ENCODE data around the gene PCSK5.
"Not testable (repeated sequence)": the region's sequence is repeated elsewhere in the genome, so short reads cannot be mapped to it uniquely, and the experiment has no call there.

The PCSK5 gene

DNA sequence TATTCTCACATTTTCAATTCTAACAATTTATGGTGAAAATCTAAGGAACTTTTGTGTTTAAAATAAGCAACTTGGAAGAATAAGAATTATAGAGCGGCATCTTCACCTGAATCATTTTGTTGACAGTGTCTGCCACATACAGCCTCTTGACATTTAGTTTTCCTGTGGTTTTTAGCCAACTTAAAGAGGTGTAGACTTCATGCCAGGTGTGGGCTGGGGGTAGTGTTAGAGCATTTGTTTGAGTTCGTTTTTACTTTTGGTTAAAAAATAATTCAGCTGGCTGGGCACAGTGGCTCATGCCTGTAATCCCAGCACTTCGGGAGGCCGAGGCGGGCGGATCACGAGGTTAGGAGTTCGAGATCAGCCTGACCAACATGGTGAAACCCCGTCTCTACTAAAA is 72.8 kb downstream of the PCSK5 start:
- not testable (repeated sequence) for DNase-seq (ENCODE audit: low spot score)

DNA sequence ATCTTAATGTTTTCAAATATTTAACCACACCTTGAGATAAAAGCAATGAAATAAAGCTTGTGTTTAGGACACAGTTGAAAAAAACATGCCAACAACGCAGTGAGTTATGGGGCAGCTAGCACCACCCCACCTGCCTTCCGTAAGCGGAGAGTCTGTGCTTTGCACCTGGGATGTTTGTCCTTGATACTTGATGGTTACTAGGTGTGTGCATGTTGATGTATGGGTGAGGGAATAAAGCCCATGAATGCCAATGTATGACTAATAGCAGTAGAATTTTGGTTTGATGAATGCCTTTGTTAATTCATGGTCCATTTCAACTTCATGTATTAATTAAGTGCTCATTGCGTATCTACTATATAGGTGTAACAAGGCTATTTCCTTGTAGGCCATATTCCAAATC is 74.0 kb downstream of the PCSK5 start:
- DNase-seq (ENCODE audit: low spot score): no peak

DNA sequence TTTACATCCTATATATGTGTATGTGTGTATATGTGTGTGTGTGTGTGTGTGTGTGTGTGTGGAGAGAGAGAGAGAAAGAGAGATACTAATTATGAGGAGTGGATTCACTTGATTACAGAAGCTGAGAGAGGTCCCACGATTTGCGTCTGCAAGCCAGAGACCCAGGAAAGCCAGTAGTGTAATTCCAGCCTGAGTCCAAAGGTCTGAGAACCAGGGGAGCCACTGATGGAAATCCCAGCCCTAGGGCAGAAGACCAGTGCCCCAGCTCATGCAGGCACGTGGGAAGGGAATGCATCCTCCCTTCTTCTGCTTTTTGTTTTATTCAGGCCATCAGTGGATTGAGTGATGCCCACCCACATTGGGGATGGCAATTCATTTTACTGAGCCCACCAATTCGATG is 74.8 kb downstream of the PCSK5 start:
- DNase-seq (ENCODE audit: low spot score): no peak

DNA sequence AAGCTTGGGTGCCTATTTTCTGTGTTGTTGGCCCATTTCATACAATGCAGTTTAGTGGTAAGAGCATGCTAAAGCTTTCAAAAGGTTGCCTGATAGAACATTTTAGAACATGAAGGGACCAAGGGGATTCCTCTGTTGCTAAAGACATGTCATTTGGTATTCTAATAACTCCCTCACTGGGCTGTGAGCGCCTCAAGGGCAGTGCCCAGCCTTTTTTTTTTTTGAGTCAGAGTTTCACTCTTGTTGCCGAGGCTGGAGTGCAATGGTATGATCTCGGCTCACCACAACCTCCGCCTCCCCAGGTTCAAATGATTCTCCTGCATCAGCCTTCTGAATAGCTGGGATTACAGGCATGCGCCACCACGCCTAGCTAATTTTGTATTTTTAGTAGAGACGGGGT is 77.1 kb downstream of the PCSK5 start:
- no peak for DNase-seq (ENCODE audit: low spot score)

DNA sequence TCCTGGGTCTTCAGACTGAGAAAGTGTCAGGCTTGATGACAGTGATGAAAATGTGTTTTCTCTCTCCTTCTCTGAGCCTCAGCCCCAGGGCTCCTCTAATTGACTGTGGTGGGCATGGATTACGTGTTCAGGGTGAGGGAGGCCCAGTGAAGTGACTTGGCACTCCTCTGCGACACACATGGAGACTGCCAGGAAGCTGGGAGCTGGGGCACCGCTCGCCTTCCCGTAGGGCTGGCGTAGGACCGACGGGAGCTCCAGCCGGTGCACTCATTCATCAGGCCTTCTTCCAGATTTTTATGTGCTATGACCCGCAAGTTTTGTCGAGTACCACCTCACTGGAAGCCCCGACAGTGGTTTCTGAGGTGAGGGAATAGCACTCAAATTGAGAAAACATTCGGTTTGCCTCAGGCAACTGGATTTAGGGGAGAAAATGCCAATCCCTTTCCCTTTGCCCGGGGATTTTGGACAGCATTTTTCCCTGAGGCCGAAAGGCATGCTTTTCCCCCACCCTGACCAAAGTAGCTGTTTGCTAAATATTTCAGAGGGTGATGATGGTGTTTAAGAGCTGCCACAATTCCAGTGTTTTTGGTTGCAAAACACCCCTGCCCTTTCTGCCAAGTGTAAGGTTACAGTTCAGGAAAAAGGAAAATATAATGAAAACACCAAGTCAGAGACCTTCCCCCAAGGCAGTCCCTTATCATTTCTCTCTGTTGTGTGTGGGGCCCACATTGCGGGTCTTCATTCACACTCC is 83.7 kb downstream of the PCSK5 start:
- no peak for DNase-seq (ENCODE audit: low spot score)

DNA sequence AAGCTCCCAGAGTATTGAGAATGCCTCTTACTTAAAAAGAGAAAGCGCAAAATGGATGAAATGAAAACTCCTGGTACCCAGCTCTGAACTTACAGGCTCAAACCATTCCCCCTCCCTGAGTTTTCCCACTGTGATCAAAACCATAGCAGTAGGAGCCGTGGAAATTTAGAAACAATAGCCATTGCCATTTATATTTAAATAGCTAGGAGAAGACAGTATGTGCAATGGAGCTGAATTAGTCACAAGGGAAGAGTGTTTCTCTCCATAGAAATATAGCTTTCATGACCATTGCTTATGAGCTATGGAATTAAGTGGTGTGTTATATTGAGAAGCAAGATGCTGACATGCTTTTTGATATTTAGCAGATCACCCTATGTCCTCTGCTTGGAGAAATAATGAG is 84.6 kb downstream of the PCSK5 start:
- DNase-seq (ENCODE audit: low spot score): no peak

DNA sequence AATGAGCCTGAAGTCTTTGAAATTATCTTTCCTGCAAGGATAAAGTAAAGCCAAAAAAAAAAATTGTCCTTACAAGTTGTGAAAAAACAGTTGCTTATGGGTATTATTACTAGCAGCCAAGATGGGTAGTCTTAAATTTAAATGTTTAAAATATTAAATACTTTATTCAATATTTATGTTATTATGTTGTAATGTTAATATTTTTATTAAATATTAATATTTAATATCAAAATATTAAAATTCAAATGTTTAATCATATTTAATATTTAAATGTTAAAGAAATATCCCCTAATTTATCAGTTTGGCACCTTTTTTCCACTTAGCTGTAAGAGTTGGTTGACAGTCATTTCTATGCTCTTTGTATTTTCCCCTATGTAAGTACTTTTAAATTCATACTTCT is 86.1 kb downstream of the PCSK5 start:
- no peak for DNase-seq (ENCODE audit: low spot score)

DNA sequence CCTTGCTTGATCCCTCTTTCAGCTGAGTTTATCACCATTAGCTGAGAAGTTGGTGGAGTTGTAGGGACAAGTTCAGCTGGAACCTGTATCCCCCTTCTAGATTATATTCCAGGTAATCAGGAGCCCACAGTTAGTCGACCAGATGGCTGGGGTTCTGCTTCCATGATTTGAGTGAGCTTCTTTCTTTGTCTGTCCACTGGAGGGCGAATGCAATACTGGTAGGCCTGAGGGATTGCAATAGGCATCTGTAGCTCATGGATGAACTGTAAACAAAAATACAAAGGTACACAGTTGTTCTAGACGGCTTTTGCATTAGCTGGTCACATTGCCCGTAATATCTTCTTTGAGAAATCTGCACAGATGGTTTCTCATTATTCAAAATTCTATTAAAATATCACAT is 88.9 kb downstream of the PCSK5 start:
- no peak for DNase-seq (ENCODE audit: low spot score)

DNA sequence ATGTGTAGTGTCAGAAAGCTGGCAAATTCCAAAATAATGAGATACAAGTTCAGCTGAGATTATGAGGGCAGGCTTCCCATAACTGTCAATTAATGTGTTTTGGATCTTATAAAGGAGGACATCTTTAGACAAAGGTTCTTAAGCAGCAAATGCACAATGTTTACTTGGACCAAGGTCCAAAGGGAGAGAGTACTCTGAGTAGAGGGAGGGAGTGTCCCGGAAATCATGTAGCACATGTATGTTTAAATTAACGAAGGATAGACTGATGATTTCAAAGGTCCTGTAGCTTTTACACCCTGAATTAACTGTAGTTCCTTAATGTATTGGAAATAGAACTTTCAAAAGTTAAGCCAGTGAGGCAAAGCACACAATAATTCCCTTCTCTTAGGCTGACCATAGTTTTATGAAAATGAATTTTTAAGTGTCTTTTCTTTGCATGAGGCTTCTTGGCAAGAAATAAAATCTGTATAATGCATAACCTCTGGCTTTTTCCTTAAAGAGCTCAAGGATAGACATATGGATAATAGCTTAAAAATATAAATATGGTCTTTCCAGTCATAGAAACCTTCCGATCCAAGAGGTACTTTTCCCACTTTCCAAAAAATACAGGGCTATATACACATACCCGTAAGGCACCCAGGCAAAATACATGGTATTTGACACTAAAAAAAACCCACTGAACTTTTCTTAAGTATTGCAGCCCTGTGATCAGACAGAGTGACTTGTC is 93.0 kb downstream of the PCSK5 start:
- DNase-seq (ENCODE audit: low spot score): no peak

DNA sequence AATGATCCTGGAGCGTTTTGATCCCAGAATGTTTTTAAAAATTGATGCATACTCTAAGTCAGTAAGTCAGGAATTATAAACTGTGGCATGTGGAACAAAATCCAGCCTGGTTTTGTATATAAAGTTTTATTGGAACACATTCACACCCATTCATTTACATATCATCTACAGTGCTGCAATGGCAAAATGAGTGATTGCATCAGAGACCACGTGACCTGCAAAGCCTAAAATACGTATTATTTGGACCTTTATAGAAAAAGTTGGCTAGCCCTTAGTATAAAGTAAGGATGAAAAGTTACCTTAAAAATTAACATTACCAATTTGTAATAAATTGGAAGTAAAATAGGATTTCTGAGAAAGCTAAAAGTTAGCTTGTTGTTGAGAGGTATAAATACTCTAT is 95.0 kb downstream of the PCSK5 start:
- DNase-seq (ENCODE audit: low spot score): no peak

DNA sequence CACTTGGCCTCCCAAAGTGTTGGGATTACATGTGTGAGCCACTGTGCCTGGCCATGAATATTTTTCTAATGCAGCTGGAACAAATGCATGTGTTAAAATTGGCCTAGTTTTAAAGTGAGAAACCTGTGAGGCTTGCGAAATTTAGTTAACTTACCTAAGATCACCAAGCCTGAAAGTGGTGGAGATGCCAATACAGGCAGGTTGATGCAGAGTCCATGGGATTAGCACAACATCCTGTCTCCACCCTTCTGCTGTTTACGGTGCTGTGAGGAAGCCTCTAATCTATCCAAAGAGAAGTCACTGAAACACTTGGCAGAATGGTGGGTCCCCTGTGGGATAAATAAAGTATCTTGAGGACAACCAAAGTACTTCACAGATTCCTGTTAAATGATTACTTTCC is 98.2 kb downstream of the PCSK5 start:
- DNase-seq (ENCODE audit: low spot score): no peak

DNA sequence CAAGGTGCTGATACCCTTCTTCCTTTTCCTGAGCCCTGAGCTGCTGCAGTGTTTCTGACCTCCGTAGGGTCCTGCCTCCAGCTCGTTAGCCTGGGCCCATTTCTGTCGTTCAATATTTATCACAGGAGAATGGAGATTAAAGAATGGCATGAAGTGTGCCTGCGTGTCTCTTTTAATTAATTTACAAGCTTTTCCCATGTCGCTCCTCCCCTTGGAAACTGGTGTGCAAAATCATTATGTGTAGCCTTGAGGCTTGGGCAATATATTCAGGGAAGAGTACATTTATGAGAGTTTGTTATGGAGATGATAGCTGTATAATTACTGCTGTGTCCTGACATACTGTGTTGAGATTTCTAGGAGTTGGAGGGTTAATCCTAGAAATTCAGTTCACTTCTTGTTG is 99.7 kb downstream of the PCSK5 start:
- no peak for DNase-seq (ENCODE audit: low spot score)

DNA sequence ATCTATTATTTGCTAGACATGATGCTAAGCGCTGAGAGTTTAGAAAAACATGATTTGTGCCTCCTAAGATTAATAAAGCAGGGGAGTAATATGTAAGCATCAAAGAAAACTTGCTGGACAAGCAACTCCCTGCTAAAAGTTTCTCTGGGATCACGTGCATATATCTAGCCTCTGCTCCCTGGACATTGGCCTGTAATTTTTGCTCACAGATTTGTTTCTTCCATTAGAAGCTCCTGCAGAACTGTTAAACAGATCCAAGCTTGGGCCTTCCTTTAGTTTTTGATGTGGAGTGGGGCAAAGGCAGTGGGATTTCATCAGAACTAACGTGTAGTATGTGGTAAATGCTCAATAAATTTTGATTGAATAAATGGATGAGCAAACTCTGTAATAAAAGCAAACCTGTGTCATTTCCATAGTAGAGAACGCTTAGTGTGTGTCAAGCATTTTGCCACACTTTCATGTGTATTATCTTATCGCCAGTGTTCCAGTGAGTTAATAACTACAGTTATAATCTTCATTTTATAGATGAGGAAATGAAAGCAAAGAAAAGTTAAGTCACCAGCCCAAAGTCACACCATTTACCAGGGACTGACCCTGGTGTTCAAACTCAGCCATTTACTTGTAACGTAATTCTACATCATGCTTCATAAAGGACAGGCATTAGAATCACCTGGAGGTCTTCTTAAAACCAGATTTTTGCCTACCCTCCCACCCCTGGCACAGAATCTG is 100.3 kb downstream of the PCSK5 start:
- DNase-seq (ENCODE audit: low spot score): no peak

DNA sequence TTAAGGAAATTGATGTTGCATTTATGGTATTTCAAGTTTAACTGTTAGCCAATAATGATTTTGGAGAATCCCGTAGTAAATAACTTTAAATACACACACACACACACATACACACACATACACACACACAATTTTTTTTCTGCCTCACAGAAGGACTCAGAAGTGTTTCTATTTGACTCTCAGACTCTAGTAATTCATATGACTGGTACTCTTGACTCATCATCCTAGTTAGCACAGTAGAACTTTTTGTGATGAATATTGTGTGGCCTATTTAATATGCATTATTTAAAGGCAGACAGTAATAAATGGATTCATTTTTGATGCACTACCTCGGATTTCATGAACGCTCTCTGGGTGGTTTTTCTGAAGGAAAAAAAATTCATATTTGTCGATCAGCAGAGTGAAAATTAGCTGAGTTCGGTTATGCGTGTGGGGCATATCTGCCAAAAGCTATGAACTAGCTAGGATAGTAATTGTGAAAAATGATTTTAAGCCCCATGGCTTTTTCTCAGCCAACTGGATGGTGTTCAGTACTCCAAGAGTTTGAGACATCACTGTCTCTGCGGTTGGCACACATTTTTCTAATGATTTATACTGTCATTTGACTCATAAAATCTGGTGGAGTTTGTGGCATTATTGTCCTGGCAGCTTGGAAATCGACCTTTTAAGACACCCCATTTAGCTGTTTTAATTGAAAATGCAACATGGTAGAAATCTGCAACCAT is 102.2 kb downstream of the PCSK5 start:
- DNase-seq (ENCODE audit: low spot score): no peak

DNA sequence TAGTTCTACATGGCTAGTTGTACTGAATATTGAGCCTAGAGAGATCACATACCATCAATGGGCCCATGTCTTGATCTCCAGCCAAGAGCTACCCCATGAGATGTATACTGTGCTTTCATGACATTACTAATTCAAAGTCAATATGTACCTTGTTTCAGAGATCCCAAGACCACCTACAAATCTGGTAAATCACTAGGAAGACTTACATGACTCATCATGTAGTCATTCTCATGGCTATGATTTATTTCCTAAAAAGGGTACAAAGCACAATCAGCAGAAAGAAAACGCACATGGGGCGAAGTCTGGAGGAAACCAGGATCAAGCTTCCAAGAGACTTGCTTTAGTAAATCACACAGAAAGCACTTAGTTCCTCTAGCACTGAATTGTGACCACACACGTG is 103.0 kb downstream of the PCSK5 start:
- no peak for DNase-seq (ENCODE audit: low spot score)

DNA sequence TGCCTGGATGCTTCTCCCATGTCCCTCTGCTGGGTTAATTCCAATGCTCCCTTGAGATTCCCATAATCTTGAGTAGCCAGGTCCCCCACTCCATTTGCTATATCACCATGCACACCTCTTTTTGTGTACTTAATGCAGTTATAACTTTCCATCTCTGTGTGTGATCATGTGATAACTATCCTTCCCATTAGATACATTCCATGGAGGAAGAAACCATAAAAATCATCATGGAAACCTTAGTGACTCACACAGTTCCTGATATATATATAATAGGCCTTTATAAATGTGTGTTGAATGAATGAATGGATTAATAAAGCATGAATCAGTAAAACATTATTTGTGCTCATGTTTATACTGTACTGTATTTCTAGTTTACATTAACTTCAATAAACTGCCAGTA is 104.6 kb downstream of the PCSK5 start:
- DNase-seq (ENCODE audit: low spot score): no peak

DNA sequence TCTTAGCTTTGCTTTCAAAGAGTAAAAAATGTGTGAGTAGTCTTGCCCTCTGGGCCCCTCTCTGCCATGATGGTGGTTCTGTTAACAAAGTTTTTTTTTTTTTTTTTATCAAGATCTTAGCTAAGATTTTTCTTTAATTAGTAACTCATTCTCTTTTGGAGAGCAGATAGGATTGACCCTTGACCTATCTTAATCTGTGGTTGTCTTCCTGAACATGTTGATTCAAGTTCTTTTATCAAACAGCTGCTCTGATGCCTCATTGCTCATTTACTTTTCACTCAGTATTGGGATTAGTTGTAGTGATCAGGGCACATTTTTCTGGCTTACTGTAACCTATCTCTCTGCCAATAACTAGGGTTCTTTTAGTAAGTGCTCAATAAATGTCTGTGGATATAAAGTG is 106.3 kb downstream of the PCSK5 start:
- DNase-seq (ENCODE audit: low spot score): no peak

DNA sequence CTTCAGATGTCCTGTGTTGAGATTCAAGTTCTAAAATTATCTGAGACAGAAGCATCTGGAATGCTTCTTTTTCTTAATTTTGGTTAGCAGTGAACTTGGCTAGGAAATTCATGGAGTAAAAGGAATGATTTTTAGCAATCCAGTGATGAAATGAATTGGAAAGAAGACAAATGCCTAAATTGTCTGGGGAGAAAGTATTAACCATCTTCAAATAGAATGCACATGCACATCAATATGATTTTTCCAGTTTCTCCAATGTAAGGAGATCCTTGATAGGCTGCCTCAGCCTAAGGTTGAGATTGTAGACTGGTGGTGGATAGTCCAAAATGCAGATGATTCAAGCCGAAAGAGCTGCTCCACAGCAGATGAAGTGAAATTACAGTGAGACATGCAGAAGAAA is 106.7 kb downstream of the PCSK5 start:
- DNase-seq (ENCODE audit: low spot score): no peak

DNA sequence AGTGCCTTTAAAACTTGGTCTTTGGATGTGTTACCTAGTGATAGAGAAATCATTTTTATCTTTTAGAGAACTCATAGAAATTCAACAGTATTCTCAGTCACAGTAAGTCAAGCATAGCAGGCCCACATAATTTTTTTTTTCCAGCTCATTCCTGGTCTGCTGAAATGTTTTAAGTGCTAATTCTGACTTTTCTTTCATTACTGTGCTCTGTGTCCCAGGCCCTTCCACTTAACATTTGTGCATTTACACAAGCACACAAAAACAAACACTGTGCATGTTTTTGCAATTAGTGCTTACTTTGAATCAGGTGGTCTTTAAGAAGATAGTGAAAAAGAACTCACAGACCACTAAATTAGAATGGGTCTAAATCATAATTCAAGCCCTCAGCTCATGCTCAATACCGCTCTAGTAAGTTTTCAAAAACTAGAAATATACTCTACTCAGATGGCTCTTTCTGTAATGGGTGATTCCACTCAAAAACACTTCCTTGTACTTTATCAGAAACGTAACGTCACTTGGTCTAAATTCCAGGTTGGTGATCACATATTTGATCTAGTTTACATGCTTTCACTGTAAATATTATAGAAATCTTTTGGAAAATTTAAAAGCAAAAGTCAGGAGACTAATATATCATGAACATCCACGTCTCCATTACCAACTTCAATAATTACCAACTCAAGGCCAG is 107.8 kb downstream of the PCSK5 start:
- no peak for DNase-seq (ENCODE audit: low spot score)

DNA sequence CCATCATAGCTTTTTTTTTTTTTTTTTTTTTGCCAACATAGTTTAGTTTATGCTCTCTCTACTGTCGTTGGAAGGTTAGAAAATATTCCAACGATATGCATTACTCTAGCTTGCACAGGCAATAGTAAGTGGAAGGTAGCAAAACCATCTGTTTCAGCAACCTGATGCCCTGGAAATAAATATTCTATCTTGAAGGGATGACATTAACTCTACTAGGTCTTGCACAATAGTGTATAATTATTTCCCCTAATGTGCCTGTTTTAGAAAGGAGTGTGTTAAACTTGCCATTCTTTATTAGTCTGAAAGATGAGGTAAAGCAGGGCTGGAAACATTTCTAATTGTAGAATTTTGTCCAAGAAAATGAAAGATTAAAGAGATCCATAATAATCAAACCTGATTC is 111.0 kb downstream of the PCSK5 start:
- no peak for DNase-seq (ENCODE audit: low spot score)

DNA sequence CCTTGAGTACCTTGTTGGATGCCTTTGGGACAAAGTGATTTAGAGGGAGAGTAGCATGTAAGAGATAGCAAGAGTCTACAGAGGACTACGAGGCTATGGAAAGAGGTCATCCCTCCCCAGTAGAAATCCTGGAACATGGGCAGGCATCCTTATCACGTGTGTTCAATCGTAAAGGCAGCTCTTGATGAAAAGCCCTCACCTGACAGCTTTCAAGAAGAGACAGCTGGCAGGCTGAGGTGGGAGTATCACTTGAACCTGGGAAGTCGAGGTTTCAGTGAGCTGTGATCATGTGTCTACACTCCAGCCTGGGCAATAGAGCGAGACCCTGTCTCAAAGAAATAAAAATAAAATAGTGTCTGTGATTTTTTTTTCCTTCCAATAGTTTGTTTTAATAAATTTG is 112.6 kb downstream of the PCSK5 start:
- no peak for DNase-seq (ENCODE audit: low spot score)

DNA sequence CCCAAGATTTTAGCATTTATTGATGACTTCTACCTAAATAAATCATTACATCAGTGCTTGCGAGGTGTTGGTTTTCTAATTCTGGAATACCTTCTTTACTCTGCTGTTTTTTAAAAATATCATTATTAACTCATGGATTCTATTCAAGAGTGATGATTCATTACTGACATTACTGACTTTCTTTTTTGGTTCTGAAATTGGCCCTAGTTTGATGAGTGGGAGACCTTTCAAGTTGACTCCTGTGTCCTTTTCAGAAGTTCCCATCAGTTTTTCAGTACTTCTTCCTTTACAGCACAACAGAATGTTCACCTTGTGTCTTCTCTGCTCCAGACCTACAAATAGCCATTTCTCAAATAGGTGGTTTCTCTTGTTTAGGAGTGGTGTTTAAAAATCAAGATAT is 114.1 kb downstream of the PCSK5 start:
- DNase-seq (ENCODE audit: low spot score): peak; percentile 28

Data from putamen (tissue), 1 donor.